ENCODE data around the gene CMSS1.

DNA sequence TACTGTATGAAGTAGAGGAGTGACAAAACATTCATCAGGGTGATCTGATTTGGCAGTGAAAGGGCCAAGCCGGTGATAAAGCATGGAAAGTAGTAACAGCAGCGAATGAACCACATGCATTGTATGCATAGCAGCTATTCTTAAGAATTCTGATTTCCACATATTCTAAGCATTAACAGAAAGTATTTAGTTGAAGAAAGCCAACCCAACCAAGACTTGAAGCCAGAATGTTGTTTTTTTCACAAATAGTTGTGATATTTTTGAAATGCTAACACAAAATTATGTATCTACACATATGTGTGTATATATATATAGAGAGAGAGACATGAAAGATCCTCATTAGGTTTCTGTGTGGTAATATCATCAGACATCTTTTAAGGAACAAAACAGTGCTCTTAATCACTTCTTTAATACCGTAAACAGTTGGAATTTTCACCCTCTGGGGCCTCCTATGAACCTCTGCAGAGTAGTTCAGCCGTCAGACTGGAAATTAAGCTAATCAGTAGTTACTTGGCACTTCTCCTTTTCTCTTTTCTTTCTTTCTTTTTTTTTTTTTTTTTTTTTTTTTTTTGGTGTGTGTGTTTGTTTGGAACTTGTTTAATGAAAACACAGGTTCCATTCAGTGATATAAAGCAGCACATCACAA is 139.6 kb downstream of the CMSS1 start:
- no peak for TF ChIP-seq POLR2A (IDR thresholded peaks at IDR 0.05)
- TF ChIP-seq CTCF (IDR thresholded peaks at IDR 0.05 in 4 of 5, conservative IDR thresholded peaks at IDR 0.05 in 1 of 5), result no peak
